Measurements from ENCODE around the gene APBA1.

Gene APBA1

DNA sequence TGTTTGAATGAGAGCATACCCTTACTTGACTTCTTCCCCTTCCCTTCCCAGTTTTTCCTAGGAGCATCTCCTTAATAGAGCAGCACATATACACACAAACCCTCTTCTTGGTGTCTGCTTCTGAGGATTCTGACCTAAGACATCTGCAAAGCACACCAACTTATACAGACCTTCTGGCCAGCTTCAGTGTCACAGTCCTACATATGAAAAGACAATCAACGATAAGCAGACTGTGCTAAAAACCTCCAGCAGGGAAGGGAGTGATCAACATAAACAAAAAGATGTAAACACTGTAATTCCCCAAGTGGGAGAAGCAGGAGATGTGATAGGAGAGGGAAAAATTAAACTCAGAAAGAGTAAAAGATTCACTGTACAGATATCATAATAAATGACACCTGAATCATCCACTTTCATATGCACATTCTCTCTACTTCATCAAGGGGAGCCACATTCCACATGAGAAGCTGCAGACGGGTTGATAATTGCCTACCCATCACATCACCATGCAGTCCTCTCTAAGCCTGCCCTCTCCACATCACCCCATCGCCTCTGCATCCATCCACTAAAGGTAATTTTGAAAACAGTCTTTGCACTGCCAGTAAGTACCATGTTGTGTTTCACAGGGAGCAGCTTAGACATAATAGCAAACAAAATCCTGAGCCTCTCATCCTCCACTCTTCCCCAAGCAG lies 13.0 kb downstream of the APBA1 start:
- peaks cover 35% of the 10 kb centered on the region for H3K27me3 ChIP-seq
- no peak overlapping the region for H3K4me3 ChIP-seq (ENCODE audit: low read depth in 1 of 2, low read length in 1 of 2)
- no peak overlapping the region for H3K27ac ChIP-seq
- no peaks in the 10 kb centered on the region for H3K4me1 ChIP-seq (ENCODE audit: control insufficient read depth in 1 of 2, insufficient read depth in 1 of 2, low read depth in 1 of 2, low read length in 1 of 2)
- TF ChIP-seq, protein P1, sequence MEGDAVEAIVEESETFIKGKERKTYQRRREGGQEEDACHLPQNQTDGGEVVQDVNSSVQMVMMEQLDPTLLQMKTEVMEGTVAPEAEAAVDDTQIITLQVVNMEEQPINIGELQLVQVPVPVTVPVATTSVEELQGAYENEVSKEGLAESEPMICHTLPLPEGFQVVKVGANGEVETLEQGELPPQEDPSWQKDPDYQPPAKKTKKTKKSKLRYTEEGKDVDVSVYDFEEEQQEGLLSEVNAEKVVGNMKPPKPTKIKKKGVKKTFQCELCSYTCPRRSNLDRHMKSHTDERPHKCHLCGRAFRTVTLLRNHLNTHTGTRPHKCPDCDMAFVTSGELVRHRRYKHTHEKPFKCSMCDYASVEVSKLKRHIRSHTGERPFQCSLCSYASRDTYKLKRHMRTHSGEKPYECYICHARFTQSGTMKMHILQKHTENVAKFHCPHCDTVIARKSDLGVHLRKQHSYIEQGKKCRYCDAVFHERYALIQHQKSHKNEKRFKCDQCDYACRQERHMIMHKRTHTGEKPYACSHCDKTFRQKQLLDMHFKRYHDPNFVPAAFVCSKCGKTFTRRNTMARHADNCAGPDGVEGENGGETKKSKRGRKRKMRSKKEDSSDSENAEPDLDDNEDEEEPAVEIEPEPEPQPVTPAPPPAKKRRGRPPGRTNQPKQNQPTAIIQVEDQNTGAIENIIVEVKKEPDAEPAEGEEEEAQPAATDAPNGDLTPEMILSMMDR (IDR thresholded peaks at IDR 0.05): no peak
- H3K36me3 ChIP-seq: no peaks in the 10 kb centered on the region
- no peaks in the 10 kb centered on the region for H3K9me3 ChIP-seq

DNA sequence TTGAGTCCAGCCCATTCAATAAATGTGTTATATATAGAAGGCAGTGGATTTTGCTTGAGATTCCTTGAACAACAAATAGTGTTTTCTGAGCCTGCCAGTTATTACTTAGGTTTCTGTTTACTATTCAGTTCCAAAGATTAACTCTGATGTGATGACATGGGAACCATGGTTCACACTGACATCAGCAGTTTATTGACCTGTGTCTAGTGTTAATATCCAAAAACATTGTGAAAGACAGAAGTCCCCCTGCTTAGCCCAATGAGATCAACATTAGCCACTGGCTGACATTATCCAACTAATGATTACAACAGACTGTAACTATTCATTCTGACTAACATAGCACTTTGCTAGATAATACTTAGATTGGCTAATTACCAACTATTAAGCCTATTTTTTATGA lies 14.9 kb downstream of the APBA1 start:
- H3K27ac ChIP-seq: no peak overlapping the region
- no peaks in the 10 kb centered on the region for H3K9me3 ChIP-seq
- no peaks in the 10 kb centered on the region for H3K4me1 ChIP-seq (ENCODE audit: control insufficient read depth in 1 of 2, insufficient read depth in 1 of 2, low read depth in 1 of 2, low read length in 1 of 2)
- TF ChIP-seq, protein P1 (IDR thresholded peaks at IDR 0.05): no peak
- H3K27me3 ChIP-seq: peaks cover 23% of the 10 kb centered on the region
- H3K36me3 ChIP-seq: no peaks in the 10 kb centered on the region
- no peak overlapping the region for H3K4me3 ChIP-seq (ENCODE audit: low read depth in 1 of 2, low read length in 1 of 2)

GRCh38 chr9:69655065-69655464 lies 17.1 kb downstream of the APBA1 start:
- Histone ChIP-seq H3K27ac (no peak overlapping the region), H3K9me3 (no peaks in the 10 kb centered on the region)

GRCh38 chr9:69653261-69653660 lies 18.9 kb downstream of the APBA1 start:
- TF ChIP-seq, protein P1 (IDR thresholded peaks at IDR 0.05): no peak
- Histone ChIP-seq H3K27me3 (no peaks in the 10 kb centered on the region), H3K36me3 (no peaks in the 10 kb centered on the region), H3K27ac (no peak overlapping the region), H3K4me1 (ENCODE audit: control insufficient read depth in 1 of 2, insufficient read depth in 1 of 2, low read depth in 1 of 2, low read length in 1 of 2) (no peaks in the 10 kb centered on the region), H3K9me3 (no peaks in the 10 kb centered on the region), H3K4me3 (ENCODE audit: low read depth in 1 of 2, low read length in 1 of 2) (no peak overlapping the region)

More at GRCh38 chr9:69655065-69655464, 17.1 kb downstream of the APBA1 start:
- H3K4me1 ChIP-seq (ENCODE audit: control insufficient read depth in 1 of 2, insufficient read depth in 1 of 2, low read depth in 1 of 2, low read length in 1 of 2): no peaks in the 10 kb centered on the region
- no peak overlapping the region for H3K4me3 ChIP-seq (ENCODE audit: low read depth in 1 of 2, low read length in 1 of 2)
- TF ChIP-seq, protein P1 (IDR thresholded peaks at IDR 0.05): no peak
- peaks cover 11% of the 10 kb centered on the region for H3K27me3 ChIP-seq
- H3K36me3 ChIP-seq: no peaks in the 10 kb centered on the region

DNA sequence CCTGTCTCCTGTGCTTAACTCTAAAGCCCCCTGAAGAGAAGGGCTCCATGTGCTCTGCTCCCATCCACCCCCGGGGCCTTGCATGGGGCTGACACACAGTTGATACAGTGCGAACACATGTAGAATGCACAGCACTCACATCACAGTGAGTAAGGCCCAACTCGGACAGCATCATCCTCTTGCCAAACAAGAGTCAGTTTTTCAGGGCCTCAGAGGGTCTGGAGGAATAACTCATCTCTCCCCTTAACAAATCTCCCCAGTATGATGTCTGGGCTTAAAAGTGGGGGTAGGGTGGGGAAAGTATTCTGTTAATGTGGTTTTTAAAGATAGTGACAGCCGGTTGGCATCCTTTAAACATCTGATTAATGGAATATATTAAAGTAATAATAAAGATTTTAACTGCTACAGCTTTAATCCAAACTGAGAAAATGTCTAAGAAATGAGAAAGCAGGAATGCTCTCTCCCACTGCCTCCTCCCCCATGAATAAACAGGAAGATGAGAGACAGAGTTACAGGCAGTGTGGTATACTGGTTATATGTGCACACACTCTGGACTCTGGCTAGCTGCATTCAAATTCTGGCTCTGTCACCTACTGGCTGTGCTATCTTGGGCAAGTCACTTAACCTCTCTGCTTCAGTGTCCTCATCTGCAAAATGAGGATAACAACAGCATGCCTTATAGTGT lies 22.5 kb downstream of the APBA1 start:
- TF ChIP-seq, protein P1 (IDR thresholded peaks at IDR 0.05): no peak
- Histone ChIP-seq H3K27me3 (no peaks in the 10 kb centered on the region), H3K9me3 (no peaks in the 10 kb centered on the region), H3K4me1 (ENCODE audit: control insufficient read depth in 1 of 2, insufficient read depth in 1 of 2, low read depth in 1 of 2, low read length in 1 of 2) (no peaks in the 10 kb centered on the region), H3K27ac (no peak overlapping the region), H3K4me3 (ENCODE audit: low read depth in 1 of 2, low read length in 1 of 2) (no peak overlapping the region), H3K36me3 (no peaks in the 10 kb centered on the region)
